SIG-M5 treated with dmso at 0.1 percent for 504 hours (cell line): Measurements from ENCODE around the gene ADAM8.

Experiments
- DNase-seq: peaks from one replicate; lab custom pipeline; 2025; ENCODE audit not compliant: unreplicated experiment; lab: John Stamatoyannopoulos, UW

The ADAM8 gene

GRCh38 chr10:133214468-133215410 is 61.9 kb downstream of the ADAM8 start:
- no peak for DNase-seq

- DNase-seq, result no peak
Measured at GRCh38 chr10:133213641-133214467, 62.8 kb downstream of the ADAM8 start.

GRCh38 chr10:133212853-133213494 is 63.7 kb downstream of the ADAM8 start:
- DNase-seq, result no peak
